ENCODE results near the gene FAR2. TPM values are rescaled to one million over a fixed set of nuclear protein-coding genes. Genes with fewer than 3 reads are reported as not detected.
"Not testable (repeated sequence)": the region's sequence is repeated elsewhere in the genome, so short reads cannot be mapped to it uniquely, and the experiment has no call there.

The FAR2 gene
- total RNA-seq, result 1 to 10 TPM; 7.1 to 9.6 TPM

DNA sequence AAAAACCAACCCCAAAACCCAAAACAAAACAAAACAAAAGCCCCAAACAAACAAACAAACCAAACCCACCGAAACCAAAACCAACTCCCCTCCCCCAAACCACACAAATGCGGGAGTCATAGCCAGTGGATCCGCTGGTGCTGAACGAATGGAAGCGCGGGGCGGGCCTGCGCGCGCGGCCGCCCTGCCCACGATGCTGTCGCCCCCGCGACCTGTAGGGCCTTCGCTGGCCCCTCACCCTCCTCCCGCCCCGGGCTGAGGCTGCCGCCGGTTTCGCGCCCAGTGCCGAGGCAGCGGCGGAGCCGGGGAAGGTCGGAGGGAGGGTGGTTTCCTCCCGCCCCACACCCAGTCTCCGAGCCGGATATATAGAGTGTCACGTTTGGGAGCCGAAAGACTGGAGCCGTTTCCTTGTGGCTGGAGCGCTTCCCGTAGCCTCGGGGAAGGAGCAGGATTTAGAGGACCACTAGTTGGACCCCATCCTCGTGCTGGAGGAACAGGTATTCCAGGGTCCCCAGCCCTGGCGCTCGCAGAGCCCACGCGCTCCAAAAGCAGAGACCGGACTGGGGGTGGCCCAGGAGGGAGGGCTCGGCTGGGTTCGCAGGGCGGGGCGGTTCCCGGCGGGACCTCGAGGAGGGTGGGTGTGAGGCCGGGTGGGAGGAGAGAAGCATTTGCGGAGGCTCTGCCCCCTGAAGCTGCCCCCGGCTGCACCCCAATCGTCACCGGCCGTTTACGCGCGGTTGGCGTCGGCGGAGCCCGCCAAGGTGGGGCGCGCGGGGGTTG, at the start of gene FAR2:
TSS of gene FAR2 (plus strand) at position 368 of the 780 bp plus-strand sequence. CDS start 121,172 bp downstream, outside the sequence.
- ChIA-PET POLR2A (no interaction called here), CTCF (interaction anchor here (1.0 kb wide), 1 partner anchor 61 kb away, joined by 3 read pairs; no protein-coding TSS in a partner anchor)

DNA sequence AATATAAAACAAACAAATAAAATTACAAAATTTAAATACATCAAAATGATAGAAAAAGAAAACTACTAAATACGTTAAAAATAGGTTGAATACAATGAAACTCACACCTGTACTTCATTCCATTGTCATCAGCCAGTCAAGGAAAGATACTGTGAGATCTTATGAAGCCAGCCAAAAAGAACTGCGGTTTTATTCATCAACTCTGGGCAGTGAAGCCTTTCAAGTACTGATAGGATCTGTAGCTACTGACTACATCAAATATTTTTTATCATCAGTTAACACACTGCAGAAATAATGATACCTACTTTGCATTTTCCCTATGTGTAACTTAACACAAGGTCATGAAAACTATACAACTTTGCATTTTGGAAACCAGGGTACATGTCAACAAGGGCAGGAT, 46.3 kb upstream of the FAR2 start:
- POLR2A ChIA-PET, result no interaction called here
- CTCF ChIA-PET, result interaction anchor here (1.3 kb wide), 1 partner anchor 37 kb away, joined by 3 read pairs; no protein-coding TSS in a partner anchor

DNA sequence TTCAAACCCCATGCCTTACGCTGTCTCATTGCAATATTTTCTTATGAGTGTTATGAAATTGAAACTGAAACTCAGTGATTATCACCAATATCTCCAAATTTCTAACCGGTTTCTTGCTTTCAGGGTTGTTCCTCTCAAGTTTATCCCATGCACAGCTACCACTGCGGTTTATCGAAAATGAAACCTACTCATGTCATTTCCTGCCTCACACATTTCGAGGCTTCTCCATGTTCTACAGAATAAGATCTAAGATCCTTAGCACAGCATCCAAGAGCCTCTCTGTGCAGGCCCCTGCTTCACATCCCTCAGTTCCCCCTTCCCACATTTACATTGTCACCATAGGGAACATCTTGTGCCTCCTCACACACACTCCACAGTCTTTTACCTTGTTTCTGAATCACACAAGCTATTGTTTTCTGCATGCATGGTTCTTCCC, 45.5 kb upstream of the FAR2 start:
- ChIA-PET POLR2A (no interaction called here), CTCF (interaction anchor here (0.6 to 1.3 kb wide), 3 partner anchors 16 to 854 kb away, joined by 3 to 4 read pairs (median 3); no protein-coding TSS in a partner anchor)

DNA sequence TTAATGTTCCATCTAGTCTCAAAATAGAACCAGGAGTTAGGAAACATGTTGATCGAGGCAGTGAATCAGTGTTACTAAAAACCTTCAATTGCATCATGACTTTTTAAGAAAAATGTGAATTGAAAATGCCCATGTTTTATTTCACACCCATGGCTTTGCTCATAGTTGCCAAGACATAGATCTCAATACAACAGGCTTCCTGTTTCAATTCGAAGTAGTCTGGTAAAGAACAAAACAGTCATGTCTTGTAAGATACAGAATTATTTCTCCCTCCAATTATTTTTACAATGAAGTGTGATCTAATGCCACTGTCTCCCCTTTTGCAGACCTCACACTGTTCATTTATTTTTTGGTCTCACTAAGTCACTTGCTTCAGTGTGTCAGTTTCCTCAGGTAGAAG, 44.6 kb upstream of the FAR2 start:
- ChIA-PET CTCF (no interaction called here), POLR2A (no interaction called here)

GRCh38 chr12:29110506-29111442, 38.3 kb upstream of the FAR2 start:
- POLR2A ChIA-PET, result no interaction called here
- CTCF ChIA-PET, result no interaction called here

- ChIA-PET POLR2A (no interaction called here), CTCF (no interaction called here)
Observed at GRCh38 chr12:29113101-29113500, 36.0 kb upstream of the FAR2 start.

GRCh38 chr12:29116414-29116813, 32.7 kb upstream of the FAR2 start:
- CTCF ChIA-PET, result no interaction called here

DNA sequence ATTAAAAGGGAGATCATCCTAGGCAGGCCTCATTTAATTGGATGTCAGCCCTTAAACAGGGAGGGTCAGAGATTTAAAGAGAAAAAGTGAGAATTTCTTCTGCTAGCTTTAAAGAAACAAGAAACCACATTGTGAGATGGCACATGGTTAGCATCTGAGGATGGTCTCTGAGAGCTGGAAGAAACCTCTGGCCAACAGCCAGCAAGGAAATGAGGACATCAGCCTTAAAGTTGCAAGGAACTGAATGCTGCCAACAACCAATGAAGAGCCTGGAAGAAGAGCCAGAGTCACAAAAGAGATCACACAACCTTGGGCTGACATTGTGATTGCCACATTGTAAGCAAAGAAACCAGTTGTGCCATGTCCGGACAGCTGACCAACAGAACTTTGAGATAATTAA, 17.5 kb upstream of the FAR2 start:
- ChIA-PET POLR2A (no interaction called here), CTCF (no interaction called here)

More at GRCh38 chr12:29116414-29116813, 32.7 kb upstream of the FAR2 start:
- POLR2A ChIA-PET, result no interaction called here

DNA sequence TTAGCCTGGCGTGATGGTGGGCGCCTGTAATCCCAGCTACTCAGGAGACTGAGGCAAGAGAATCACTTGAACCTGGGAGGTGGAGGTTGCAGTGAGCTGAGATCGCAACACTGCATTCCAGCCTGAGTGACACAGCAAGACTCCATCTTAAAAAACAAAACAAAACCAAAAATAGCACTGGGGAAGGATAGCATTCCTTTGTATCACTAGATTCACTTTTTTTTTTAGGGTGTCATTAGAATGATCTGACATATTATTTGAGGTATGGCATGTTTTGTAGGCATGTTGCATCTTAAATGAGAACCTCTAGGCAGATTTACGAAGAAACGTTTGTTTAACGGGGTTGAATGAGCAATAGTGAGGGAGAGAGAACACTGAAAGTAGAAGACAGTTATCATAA, 16.8 kb upstream of the FAR2 start:
- ChIA-PET POLR2A (no interaction called here), CTCF (no interaction called here)

DNA sequence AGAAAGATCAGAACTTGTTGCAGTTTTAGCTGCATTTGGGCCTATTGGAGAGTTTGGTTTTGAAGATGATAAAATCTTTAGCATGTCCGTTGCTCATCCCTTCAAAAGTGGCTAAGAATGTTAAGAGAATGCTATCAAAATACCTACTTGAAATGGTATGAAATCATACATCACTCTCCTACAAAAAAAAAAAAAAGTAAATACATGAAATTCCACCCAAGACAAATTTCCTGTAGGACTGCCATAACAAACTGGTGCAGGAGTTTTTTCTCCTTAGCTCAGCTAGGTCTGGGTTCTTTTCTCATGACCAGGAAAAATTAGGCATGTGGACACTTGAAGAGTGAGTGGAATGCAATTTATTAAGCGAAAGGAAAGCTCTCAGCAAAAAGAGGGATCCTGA, 15.9 kb upstream of the FAR2 start:
- ChIA-PET CTCF (no interaction called here), POLR2A (no interaction called here)

GRCh38 chr12:29133680-29134079, 15.4 kb upstream of the FAR2 start:
- POLR2A ChIA-PET, result no interaction called here

GRCh38 chr12:29138256-29138655, 10.8 kb upstream of the FAR2 start:
- POLR2A ChIA-PET, CTCF ChIA-PET: not testable (repeated sequence)

More at GRCh38 chr12:29133680-29134079, 15.4 kb upstream of the FAR2 start:
- CTCF ChIA-PET, result no interaction called here

GRCh38 chr12:29138855-29139254, 10.2 kb upstream of the FAR2 start:
- CTCF ChIA-PET, POLR2A ChIA-PET: not testable (repeated sequence)

DNA sequence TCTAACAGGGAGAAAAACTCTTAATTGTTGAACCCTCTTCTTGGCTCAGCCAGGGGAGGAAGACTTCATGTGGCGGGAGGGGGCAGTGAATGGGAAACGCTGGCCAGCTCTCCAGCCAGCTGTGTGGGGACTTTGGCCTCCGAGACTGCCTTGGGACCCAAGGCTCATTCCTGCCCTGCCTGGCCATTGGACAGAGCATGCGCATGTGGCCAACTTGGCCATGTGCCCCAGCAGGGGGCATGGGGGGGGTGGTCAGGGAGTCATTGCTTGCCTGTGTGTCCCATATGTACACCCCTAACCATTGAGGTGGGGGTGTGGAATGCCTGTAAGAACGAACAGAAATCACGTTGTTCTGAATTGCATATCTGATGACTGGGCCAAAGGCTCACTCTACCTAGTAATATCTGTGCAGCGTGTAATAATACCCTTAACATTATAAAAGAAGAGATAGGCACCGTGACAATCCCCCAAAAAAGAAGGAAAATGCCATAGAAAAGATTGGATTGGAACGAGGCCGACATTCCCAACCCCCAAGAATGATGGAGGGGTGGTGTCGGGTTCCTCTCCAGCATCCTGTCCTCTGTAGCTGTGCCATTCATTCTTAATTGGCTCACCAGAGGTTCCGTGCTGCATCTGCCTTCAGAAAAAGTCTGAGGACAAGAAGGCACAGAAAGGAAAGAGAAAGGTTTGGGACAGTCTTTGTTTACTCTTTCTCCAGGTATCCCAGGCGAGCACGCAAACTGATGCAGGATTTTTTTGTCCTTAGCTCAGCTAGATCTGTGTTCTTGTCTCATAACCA, 3.5 kb upstream of the FAR2 start:
- POLR2A ChIA-PET, result no interaction called here
- CTCF ChIA-PET, result no interaction called here

DNA sequence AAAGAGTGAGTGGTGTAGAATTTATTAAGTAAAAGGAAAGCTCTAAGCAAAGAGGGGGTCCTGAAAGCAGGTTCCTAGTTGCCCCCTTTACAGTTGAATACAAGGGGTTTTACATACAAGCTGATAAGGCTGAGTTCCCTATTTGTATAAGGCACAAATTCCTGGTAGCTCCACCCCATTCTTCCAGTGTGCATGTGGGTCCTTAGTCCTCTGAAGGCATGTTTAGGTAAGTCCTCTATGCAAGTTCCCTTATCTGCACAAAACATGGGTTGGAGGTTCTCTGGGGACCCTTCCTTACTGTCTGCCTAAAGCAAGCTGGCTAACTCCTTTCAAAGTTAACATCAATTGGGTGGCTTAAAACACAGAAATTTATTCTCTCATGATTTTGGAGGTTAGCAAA, 2.9 kb upstream of the FAR2 start:
- POLR2A ChIA-PET, result no interaction called here
- CTCF ChIA-PET, result no interaction called here

GRCh38 chr12:29147731-29148595, 1.1 kb upstream of the FAR2 start:
- ChIA-PET CTCF (interaction anchor here (1.0 kb wide), 1 partner anchor 60 kb away, joined by 3 read pairs; no protein-coding TSS in a partner anchor), POLR2A (no interaction called here)

DNA sequence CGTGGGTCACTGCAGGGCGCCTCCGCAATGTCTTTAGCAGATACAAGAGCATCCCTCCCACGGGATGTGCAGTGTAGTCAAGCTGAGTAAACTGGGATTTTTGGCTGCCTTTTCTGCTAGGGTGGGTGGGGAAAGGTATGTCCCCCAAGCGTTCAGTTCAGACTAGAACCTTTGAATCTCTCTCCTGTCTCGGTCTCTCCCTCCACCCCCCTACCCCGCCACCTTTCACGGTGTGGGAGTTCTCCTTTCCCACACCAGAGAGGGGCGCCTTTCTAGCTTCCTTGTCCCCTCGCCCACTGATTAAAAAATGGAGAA, 525 bp upstream of the FAR2 start:
- ChIA-PET CTCF (interaction anchor here (1.0 kb wide), 1 partner anchor 61 kb away, joined by 3 read pairs; no protein-coding TSS in a partner anchor), POLR2A (no interaction called here)

DNA sequence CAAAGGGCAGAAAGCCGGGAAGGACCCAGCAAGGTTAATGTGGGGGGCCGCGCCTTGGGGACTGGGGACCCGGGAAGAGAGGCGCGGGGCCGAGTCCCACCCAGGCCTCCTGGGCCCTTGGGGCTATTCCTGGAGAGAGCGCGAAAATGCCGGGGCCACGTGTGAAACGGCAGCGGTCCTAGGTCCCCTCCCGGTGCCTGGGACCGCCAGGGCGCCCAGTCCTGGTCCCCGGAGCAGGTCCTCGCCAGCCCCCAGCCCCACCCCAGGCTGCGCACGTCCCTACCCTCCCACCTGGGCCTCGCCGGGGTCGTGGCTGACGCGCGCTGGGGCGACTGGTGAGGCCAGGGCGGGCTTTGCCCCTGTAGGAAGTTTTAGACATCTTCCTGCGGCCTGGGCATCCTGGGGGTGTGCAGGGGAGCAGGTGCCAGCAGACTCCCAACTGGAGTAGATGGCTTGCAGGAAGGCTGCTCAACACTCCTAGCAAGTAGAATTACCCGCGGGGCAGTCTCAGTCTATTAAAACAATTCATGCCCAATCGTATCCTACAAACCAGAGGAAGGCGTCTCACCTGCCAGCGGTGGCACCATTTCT, 708 bp downstream of the FAR2 start:
- CTCF ChIA-PET, result no interaction called here
- POLR2A ChIA-PET, result no interaction called here

DNA sequence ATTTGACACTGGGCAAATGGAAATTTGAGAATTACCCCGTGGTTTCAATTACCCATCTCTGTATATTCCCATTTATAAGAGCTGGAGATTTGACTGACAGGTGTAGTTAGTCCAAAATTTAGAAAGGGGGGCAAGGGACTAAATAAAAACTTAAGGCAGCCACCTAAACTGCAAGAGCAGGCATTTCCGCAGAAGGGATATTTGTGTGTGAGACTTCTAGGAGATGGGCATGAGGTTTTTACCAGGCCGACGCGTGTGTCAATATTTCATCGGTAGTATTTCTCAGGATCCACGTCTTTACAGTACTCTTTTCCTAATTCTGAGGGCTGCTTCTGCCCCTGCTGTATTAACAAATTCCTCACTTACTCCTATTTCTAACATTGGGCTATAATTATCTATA, 1.4 kb downstream of the FAR2 start:
- CTCF ChIA-PET, result no interaction called here
- POLR2A ChIA-PET, result no interaction called here

Data from activated CD8-positive, alpha-beta memory T cell treated with anti-CD3 and anti-CD28 coated beads for 36 hours (primary cell).